Type B pancreatic cell (in vitro differentiated cells): ENCODE data around the gene SLC8A1. TPM values are rescaled to one million over a fixed set of nuclear protein-coding genes. Genes with fewer than 3 reads are reported as not detected.

Experiments used
- DNase-seq: peaks from one replicate; pipeline ENCODE4 v3.0.0; 2021; ENCODE audit warnings: mixed read lengths; ENCODE audit not compliant: unreplicated experiment; ENCODE audit errors: extremely low spot score
- H3K27ac Mint-ChIP-seq: 2 replicates; pipeline ENCODE4 v1.8.0; 2021; ENCODE audit warnings: mild to moderate bottlenecking, mixed read lengths
- H3K27me3 Mint-ChIP-seq: 2 replicates; pipeline ENCODE4 v1.8.0; 2021; ENCODE audit warnings: mixed read lengths
- H3K36me3 Mint-ChIP-seq: 2 replicates; pipeline ENCODE4 v1.8.0; 2021; ENCODE audit warnings: mixed read lengths
- H3K4me1 Mint-ChIP-seq: one replicate; pipeline ENCODE4 v1.8.0; 2021; ENCODE audit warnings: mixed read lengths; ENCODE audit not compliant: unreplicated experiment
- H3K4me3 Mint-ChIP-seq: 2 replicates; pipeline ENCODE4 v1.8.0; 2021; ENCODE audit warnings: mild to moderate bottlenecking, mixed read lengths
- H3K9me3 Mint-ChIP-seq: 2 replicates; pipeline ENCODE4 v1.8.0; 2021; ENCODE audit warnings: mixed read lengths
- total RNA-seq: library from RNA; stranded (reverse); gene quantifications from 2 replicates; pipeline ENCODE4 v1.2.1, GENCODE V29; 2021; ENCODE audit warnings: low replicate concordance
- TF ChIP-seq, protein P1 (sequence below): fragments of 200-600 bp; sonication (generic); conservative IDR thresholded peaks from 2 replicates; pipeline ENCODE4 v1.5.0; 2021; ENCODE audit warnings: antibody characterized with exemption, mild to moderate bottlenecking

Gene SLC8A1
- total RNA-seq, 1 donor from 2014 or later = 42.1 TPM

DNA sequence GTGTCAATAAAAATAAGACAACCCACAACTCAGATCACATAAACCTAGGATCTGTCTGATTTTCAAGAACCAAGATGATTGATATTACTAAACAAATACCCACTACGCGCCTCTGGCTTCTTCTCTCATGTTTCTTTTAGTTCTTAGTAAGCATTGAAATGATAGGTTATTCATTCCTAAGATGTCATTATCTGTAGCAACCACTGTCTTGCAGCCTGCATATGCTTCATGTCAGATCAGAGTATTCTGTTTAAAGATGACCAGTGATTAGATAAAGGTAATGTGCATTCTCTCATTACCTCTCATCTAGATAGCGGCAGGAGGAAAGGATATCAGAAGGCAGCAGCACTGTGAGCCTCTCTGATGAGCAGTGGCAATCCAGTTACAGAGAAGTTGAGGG lies 112.9 kb downstream of the SLC8A1 start:
- Mint-ChIP-seq H3K4me1 (peaks cover 10% of the 10 kb centered on the region), H3K27me3 (no peaks in the 10 kb centered on the region), H3K4me3 (no peak overlapping the region), H3K9me3 (peaks cover 5% of the 10 kb centered on the region), H3K27ac (no peak overlapping the region), H3K36me3 (no peaks in the 10 kb centered on the region)
- DNase-seq = no peak
- TF ChIP-seq, protein P1, sequence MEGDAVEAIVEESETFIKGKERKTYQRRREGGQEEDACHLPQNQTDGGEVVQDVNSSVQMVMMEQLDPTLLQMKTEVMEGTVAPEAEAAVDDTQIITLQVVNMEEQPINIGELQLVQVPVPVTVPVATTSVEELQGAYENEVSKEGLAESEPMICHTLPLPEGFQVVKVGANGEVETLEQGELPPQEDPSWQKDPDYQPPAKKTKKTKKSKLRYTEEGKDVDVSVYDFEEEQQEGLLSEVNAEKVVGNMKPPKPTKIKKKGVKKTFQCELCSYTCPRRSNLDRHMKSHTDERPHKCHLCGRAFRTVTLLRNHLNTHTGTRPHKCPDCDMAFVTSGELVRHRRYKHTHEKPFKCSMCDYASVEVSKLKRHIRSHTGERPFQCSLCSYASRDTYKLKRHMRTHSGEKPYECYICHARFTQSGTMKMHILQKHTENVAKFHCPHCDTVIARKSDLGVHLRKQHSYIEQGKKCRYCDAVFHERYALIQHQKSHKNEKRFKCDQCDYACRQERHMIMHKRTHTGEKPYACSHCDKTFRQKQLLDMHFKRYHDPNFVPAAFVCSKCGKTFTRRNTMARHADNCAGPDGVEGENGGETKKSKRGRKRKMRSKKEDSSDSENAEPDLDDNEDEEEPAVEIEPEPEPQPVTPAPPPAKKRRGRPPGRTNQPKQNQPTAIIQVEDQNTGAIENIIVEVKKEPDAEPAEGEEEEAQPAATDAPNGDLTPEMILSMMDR = no peak

DNA sequence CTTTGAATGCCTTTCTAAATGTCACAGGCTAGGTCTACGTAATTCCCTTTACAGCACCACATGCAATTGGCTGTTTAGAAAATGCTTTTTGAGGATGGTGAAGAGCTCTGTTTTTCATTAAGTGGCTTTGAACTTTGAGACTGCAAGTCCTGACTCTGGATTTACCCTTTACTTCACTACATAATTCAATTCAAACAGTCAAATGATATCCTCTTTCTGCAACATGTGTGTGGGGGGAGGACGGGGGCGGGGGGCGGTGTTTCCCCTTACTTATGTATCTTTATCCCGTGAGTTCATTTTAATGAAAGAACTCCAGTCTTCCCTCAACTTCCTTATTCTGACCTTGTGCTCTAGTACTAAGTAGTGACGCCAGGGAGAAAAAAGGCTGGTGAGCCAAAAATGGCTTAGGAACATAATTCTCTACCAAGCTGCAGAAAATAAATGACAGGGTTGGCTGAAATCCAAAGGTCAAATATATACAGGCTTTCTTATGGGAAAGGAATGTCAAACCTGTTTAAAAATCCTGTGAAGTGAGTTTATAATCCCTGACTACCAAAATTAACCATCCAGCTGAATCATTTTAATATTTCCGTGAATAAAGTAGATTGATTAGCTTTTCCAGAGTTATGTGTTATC lies 119.6 kb downstream of the SLC8A1 start:
- no peaks in the 10 kb centered on the region for H3K9me3 Mint-ChIP-seq
- peaks cover 29% of the 10 kb centered on the region for H3K4me1 Mint-ChIP-seq
- H3K36me3 Mint-ChIP-seq = no peaks in the 10 kb centered on the region
- H3K27me3 Mint-ChIP-seq = no peaks in the 10 kb centered on the region
- H3K27ac Mint-ChIP-seq = peak overlapping the region; percentile 47
- H3K4me3 Mint-ChIP-seq = no peak overlapping the region
- TF ChIP-seq, protein P1 = peak; percentile 34
- no peak for DNase-seq

DNA sequence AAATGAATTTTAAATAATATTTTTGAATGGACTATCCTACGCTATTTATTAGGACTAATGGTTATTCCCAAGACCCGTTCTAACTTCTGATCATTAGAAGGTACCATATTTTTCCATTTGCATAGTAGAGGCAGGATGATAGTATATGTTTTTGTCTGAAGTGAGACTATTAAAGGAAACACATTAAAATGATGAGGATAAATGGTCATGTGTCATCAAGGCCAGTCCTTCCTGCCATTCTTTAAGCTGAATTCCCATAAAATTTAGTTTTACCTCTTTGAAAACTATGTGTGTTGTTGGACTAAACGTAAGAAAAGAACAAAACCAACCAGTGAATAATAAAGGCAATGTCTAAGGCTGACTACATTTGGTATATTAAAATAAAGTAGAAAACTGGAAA lies 121.8 kb downstream of the SLC8A1 start:
- Mint-ChIP-seq H3K9me3 (peaks cover 8% of the 10 kb centered on the region), H3K27me3 (no peaks in the 10 kb centered on the region), H3K27ac (no peak overlapping the region), H3K4me1 (peaks cover 31% of the 10 kb centered on the region), H3K4me3 (no peak overlapping the region), H3K36me3 (peaks cover 4% of the 10 kb centered on the region)
- DNase-seq = no peak
- TF ChIP-seq, protein P1 = no peak

- DNase-seq = no peak
- TF ChIP-seq, protein P1 = no peak
- Mint-ChIP-seq H3K4me3 (no peak overlapping the region), H3K4me1 (peaks cover 35% of the 10 kb centered on the region), H3K9me3 (peaks cover 12% of the 10 kb centered on the region), H3K36me3 (peaks cover 4% of the 10 kb centered on the region), H3K27ac (no peak overlapping the region), H3K27me3 (no peaks in the 10 kb centered on the region)
Observed at GRCh38 chr2:40329739-40330030, 122.2 kb downstream of the SLC8A1 start.

- Mint-ChIP-seq H3K27ac (no peak overlapping the region), H3K9me3 (peaks cover 14% of the 10 kb centered on the region), H3K36me3 (peaks cover 4% of the 10 kb centered on the region)
Observed at GRCh38 chr2:40325116-40325515, 126.8 kb downstream of the SLC8A1 start.

More at GRCh38 chr2:40325116-40325515, 126.8 kb downstream of the SLC8A1 start:
- no peak for DNase-seq
- Mint-ChIP-seq H3K4me1 (peaks cover 25% of the 10 kb centered on the region), H3K27me3 (no peaks in the 10 kb centered on the region), H3K4me3 (no peak overlapping the region)
- TF ChIP-seq, protein P1 = no peak
